AG04449 (cell line): ENCODE data around the gene SAE1.

Experiments used
- CTCF ChIA-PET: fragments of 350-600 bp; formaldehyde crosslinking; extraction: SDS; loops from one replicate; lab custom pipeline; 2021; ENCODE audit warnings: antibody characterized with exemption; lab: Yijun Ruan, JAX
- POLR2A ChIA-PET: fragments of 400-600, 350-600 bp; formaldehyde crosslinking; extraction: SDS; loops from one replicate; lab custom pipeline; 2020; ENCODE audit warnings: antibody characterized with exemption, inconsistent platforms; lab: Yijun Ruan, JAX
- DNase-seq: peaks from one replicate; pipeline ENCODE4 v3.0.0-alpha.2; 2010; ENCODE audit warnings: low read depth, low spot score
- H3K4me3 ChIP-seq: 2 replicates; pipeline ENCODE4 v1.5.1; 2011; ENCODE audit warnings: low read depth, mild to moderate bottlenecking, control low read depth, low read length
- CTCF ChIP-seq: IDR thresholded peaks from one replicate; pipeline ENCODE4 v1.5.1; 2011; ENCODE audit warnings: mild to moderate bottlenecking, moderate library complexity, low read length, control low read depth, inconsistent platforms; ENCODE audit not compliant: insufficient read depth; ENCODE audit errors: missing control alignments

Gene SAE1

GRCh38 chr19:47141695-47142094 lies 11.1 kb downstream of the SAE1 start:
- ChIA-PET CTCF (interaction anchor here (0.8 to 2.8 kb wide), 5 partner anchors 9 to 128 kb away, joined by 3 to 14 read pairs (median 7); no protein-coding TSS in a partner anchor), POLR2A (no interaction called here)
- DNase-seq, result no peak
- no peak for TF ChIP-seq CTCF
- H3K4me3 ChIP-seq, result no peak overlapping the region

GRCh38 chr19:47142779-47143178 lies 12.1 kb downstream of the SAE1 start:
- TF ChIP-seq CTCF, result no peak
- no peak overlapping the region for H3K4me3 ChIP-seq
- ChIA-PET CTCF (interaction anchor here (0.8 to 20.6 kb wide), 7 partner anchors 8 to 163 kb away, joined by 3 to 512 read pairs (median 4); no protein-coding TSS in a partner anchor), POLR2A (interaction anchor here (0.7 kb wide), 1 partner anchor 104 kb away, joined by 3 read pairs; no protein-coding TSS in a partner anchor)
- DNase-seq, result no peak

GRCh38 chr19:47143322-47144073 lies 12.9 kb downstream of the SAE1 start:
- POLR2A ChIA-PET, result interaction anchor here (0.7 kb wide), 1 partner anchor 103 kb away, joined by 3 read pairs; no protein-coding TSS in a partner anchor
- no peak for DNase-seq
- CTCF ChIA-PET, result interaction anchor here (0.8 to 20.6 kb wide), 10 partner anchors 9 to 162 kb away, joined by 3 to 512 read pairs (median 4); no protein-coding TSS in a partner anchor
- no peak overlapping the region for H3K4me3 ChIP-seq
- no peak for TF ChIP-seq CTCF

- ChIA-PET CTCF (interaction anchor here (0.7 to 20.6 kb wide), 6 partner anchors 9 to 104 kb away, joined by 3 to 512 read pairs (median 4); no protein-coding TSS in a partner anchor), POLR2A (no interaction called here)
These were observed 14.0 kb downstream of the SAE1 start for GRCh38 chr19:47144630-47145029.

GRCh38 chr19:47145639-47146486 lies 15.2 kb downstream of the SAE1 start:
- H3K4me3 ChIP-seq, result no peak overlapping the region
- DNase-seq, result no peak
- POLR2A ChIA-PET, result no interaction called here
- TF ChIP-seq CTCF, result no peak
- CTCF ChIA-PET, result interaction anchor here (0.6 to 20.6 kb wide), 10 partner anchors 9 to 152 kb away, joined by 3 to 512 read pairs (median 5); partner anchors contain the start of gene SAE1

More at GRCh38 chr19:47144630-47145029, 14.0 kb downstream of the SAE1 start:
- TF ChIP-seq CTCF, result no peak
- no peak overlapping the region for H3K4me3 ChIP-seq
- DNase-seq, result no peak
